ENCODE data around the gene RSF1. TPM values are rescaled to one million over a fixed set of nuclear protein-coding genes. Genes with fewer than 3 reads are reported as not detected.
A peak's percentile ranks its signal among the peaks of the same experiment; 100 is the strongest.

Gene RSF1
- total RNA-seq, 2 experiments from 2014 or later: 33.5 to 78.8 TPM

DNA sequence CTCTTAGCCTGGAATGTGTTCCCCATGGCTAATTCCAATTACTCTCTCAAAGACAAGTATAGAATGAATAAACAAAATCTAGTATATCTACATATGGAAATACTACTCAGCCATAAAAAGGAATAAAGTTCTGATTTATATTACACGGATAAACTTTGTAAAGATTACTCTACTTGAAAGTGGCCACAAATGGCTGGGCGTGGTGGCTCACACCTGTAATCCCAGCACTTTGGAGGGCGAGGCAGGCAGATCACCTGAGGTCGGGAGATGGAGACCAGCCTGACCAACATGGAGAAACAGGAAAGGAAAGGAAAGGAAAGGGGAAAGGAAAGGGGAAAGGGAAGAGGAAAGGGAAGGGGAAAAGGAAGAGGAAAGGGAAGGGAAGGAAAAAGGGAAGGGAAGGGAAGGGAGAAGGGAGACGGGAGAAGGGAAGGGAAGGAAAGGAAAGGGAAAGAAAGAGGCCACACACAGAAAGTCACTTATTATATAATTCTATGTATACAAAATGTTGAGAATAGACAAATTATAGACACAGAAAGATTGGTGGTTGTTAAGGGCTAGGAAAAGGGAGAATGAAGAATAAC lies 92.2 kb downstream of the RSF1 start:
- intact Hi-C loops (cut with micrococcal nuclease; ENCODE audit: unreplicated experiment): no loop called here
- no peak overlapping the region for H2AFZ ChIP-seq (ENCODE audit: low read length)
- H3K4me3 ChIP-seq (ENCODE audit: low read depth, low read length, poor library complexity, severe bottlenecking): no peak overlapping the region
- peaks cover 8% of the 10 kb centered on the region for H3K4me1 ChIP-seq (ENCODE audit: insufficient read depth, low read length, poor library complexity, severe bottlenecking)
- H3K79me2 ChIP-seq (ENCODE audit: insufficient read depth, low read depth, low read length): no peaks in the 10 kb centered on the region
- ChIA-PET POLR2A (no interaction called here), CTCF (ENCODE audit: unreplicated experiment) (no interaction called here)
- no peaks in the 10 kb centered on the region for H3K9me3 ChIP-seq (ENCODE audit: low read length)
- no peak overlapping the region for H3K27ac ChIP-seq (ENCODE audit: low read depth, low read length, poor library complexity, severe bottlenecking)
- no peak for TF ChIP-seq CTCF (conservative IDR thresholded peaks at IDR 0.05; ENCODE audit: low read length)
- TF ChIP-seq EZH2phosphoT487 (IDR thresholded peaks at IDR 0.05; ENCODE audit: borderline replicate concordance, low read depth, low read length): no peak
- peaks cover 55% of the 10 kb centered on the region for H3K36me3 ChIP-seq (ENCODE audit: insufficient read depth, low read length)
- no peak overlapping the region for H3K4me2 ChIP-seq (ENCODE audit: low read length)
- H3K9me2 ChIP-seq (ENCODE audit: insufficient read depth, low read length): no peaks in the 10 kb centered on the region
- H4K20me1 ChIP-seq (ENCODE audit: insufficient read depth, low read length): no peaks in the 10 kb centered on the region
- BruUV-seq (replicated peaks): no TSS peak
- DNase-seq (ENCODE audit: low spot score): no peak

DNA sequence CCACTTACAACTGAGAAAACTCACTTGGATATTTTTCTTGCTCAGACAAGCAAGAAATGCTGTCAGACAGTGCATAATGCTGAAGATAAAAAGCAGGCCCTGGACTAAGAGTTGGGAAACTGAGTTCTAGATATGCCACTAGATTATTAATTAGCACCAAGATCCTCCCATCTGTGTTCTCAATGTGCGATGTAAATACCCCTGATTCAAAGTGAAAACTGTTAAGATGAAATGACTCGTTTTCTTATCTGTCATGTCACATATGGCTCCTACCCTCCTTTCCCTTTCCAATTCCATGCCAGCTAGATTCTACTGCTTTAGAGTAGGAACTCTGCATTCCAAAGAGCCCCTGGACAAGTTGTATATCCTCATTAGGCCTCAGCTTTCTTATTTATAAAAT lies 94.0 kb downstream of the RSF1 start:
- H3K4me3 ChIP-seq (ENCODE audit: low read depth, low read length, poor library complexity, severe bottlenecking): no peak overlapping the region
- TF ChIP-seq CTCF (conservative IDR thresholded peaks at IDR 0.05; ENCODE audit: low read length): no peak
- TF ChIP-seq EZH2phosphoT487 (IDR thresholded peaks at IDR 0.05; ENCODE audit: borderline replicate concordance, low read depth, low read length): no peak
- no peaks in the 10 kb centered on the region for H3K9me2 ChIP-seq (ENCODE audit: insufficient read depth, low read length)
- H3K79me2 ChIP-seq (ENCODE audit: insufficient read depth, low read depth, low read length): no peaks in the 10 kb centered on the region
- no peaks in the 10 kb centered on the region for H3K9me3 ChIP-seq (ENCODE audit: low read length)
- H3K27ac ChIP-seq (ENCODE audit: low read depth, low read length, poor library complexity, severe bottlenecking): no peak overlapping the region
- peaks cover 53% of the 10 kb centered on the region for H3K36me3 ChIP-seq (ENCODE audit: insufficient read depth, low read length)
- H3K4me2 ChIP-seq (ENCODE audit: low read length): no peak overlapping the region
- no peak overlapping the region for H2AFZ ChIP-seq (ENCODE audit: low read length)
- no TSS peak for BruUV-seq (replicated peaks)
- intact Hi-C loops (cut with micrococcal nuclease; ENCODE audit: unreplicated experiment): no loop called here
- CTCF ChIA-PET (ENCODE audit: unreplicated experiment): no interaction called here
- no peaks in the 10 kb centered on the region for H4K20me1 ChIP-seq (ENCODE audit: insufficient read depth, low read length)
- POLR2A ChIA-PET: no interaction called here
- H3K4me1 ChIP-seq (ENCODE audit: insufficient read depth, low read length, poor library complexity, severe bottlenecking): peaks cover 8% of the 10 kb centered on the region
- DNase-seq (ENCODE audit: low spot score): no peak

GRCh38 chr11:77725433-77725832 lies 95.1 kb downstream of the RSF1 start:
- DNase-seq (ENCODE audit: low spot score): peak; percentile 3
- ChIA-PET CTCF (ENCODE audit: unreplicated experiment) (no interaction called here), POLR2A (no interaction called here)
- BruUV-seq (replicated peaks): no TSS peak
- H3K4me1 ChIP-seq (ENCODE audit: insufficient read depth, low read length, poor library complexity, severe bottlenecking): peaks cover 8% of the 10 kb centered on the region
- peaks cover 52% of the 10 kb centered on the region for H3K36me3 ChIP-seq (ENCODE audit: insufficient read depth, low read length)
- H3K9me3 ChIP-seq (ENCODE audit: low read length): no peaks in the 10 kb centered on the region
- H3K79me2 ChIP-seq (ENCODE audit: insufficient read depth, low read depth, low read length): no peaks in the 10 kb centered on the region
- no peak overlapping the region for H2AFZ ChIP-seq (ENCODE audit: low read length)
- H4K20me1 ChIP-seq (ENCODE audit: insufficient read depth, low read length): no peaks in the 10 kb centered on the region
- no peaks in the 10 kb centered on the region for H3K9me2 ChIP-seq (ENCODE audit: insufficient read depth, low read length)
- H3K4me2 ChIP-seq (ENCODE audit: low read length): no peak overlapping the region
- TF ChIP-seq CTCF (conservative IDR thresholded peaks at IDR 0.05; ENCODE audit: low read length): no peak
- TF ChIP-seq EZH2phosphoT487 (IDR thresholded peaks at IDR 0.05; ENCODE audit: borderline replicate concordance, low read depth, low read length): no peak
- H3K4me3 ChIP-seq (ENCODE audit: low read depth, low read length, poor library complexity, severe bottlenecking): no peak overlapping the region
- H3K27ac ChIP-seq (ENCODE audit: low read depth, low read length, poor library complexity, severe bottlenecking): no peak overlapping the region
- intact Hi-C loops (cut with micrococcal nuclease; ENCODE audit: unreplicated experiment): no loop called here

Data from OCI-LY7 (cell line).